ENCODE measurements around the gene GALNT2. TPM values are rescaled to one million over a fixed set of nuclear protein-coding genes. Genes with fewer than 3 reads are reported as not detected.

GALNT2 gene
- total and polyA plus RNA-seq, 2 of the 13 experiments (the other 11 are each of a cell fraction or from before 2014, with no cell fraction given): 39.3 to 39.6 TPM

DNA sequence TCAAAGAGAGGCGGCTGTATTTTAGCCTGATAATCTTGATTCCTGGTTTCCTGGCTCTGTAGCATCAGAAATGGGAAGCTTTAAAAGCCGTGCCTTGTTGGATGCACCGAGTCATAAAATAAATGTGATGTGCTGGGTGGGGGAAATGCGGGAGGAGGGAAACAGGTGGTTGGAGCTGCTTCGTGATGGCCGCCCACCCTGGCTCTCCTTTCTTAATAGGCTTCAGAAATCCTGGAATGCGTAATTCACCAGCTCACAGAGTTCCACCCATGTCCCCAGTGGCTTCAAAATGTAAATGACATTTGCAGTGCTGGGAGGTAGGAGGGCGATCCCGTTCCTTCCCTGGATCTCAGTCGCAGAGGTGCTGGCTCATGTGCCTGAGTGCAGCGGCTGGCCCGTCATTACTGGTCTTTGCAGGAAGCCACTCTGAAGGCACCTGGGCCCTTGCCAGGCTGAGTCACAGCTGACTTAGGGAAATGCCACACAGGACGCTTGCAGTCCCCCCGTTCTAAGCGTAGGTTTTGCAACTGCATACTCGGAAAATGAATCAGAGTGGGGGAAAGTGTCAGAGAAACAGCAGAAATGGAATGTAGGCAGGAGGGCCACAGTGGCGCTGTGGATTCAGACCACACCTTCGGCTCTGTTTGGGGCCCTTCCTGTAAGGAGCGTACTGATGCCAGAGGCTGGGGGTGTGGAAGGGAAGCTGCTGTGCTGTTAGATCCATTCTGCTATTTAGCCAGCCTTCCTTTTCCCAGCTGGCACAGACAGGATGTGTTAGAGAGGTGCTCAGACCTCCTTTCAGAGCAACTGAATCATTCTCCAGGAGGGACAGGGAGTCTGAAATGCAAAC, 37.6 kb downstream of the GALNT2 start (continued):
- TF ChIP-seq DRAP1 (CRISPR knock-in tag; IDR thresholded peaks at IDR 0.05): 0 out of 2 replicates have a peak, but pooled peaks have one; percentile 32
- TF ChIP-seq RXRA (CRISPR knock-in tag; IDR thresholded peaks at IDR 0.05): peak; percentile 74; the same call in 1 of the 2 replicates
- no peak for TF ChIP-seq CREB1 (IDR thresholded peaks at IDR 0.05)
- TF ChIP-seq CREB1 (CRISPR knock-in tag; IDR thresholded peaks at IDR 0.05): peak; percentile 41; the same call in 1 of the 2 replicates
- TF ChIP-seq ZNF761 (CRISPR knock-in tag; conservative IDR thresholded peaks at IDR 0.05): no peak
- no peak for TF ChIP-seq PCBP1 (IDR thresholded peaks at IDR 0.05; ENCODE audit: borderline replicate concordance, low read depth, low read length)
- TF ChIP-seq HIC2 (CRISPR knock-in tag; IDR thresholded peaks at IDR 0.05; ENCODE audit: low read depth): peak; percentile 84
- TF ChIP-seq PHF5A (CRISPR knock-in tag; IDR thresholded peaks at IDR 0.05; ENCODE audit: low read depth, unreplicated experiment): no peak
- TF ChIP-seq ZNF605 (CRISPR knock-in tag; IDR thresholded peaks at IDR 0.05): peak; percentile 54; the same call in 1 of the 2 replicates
- TF ChIP-seq, protein P1, sequence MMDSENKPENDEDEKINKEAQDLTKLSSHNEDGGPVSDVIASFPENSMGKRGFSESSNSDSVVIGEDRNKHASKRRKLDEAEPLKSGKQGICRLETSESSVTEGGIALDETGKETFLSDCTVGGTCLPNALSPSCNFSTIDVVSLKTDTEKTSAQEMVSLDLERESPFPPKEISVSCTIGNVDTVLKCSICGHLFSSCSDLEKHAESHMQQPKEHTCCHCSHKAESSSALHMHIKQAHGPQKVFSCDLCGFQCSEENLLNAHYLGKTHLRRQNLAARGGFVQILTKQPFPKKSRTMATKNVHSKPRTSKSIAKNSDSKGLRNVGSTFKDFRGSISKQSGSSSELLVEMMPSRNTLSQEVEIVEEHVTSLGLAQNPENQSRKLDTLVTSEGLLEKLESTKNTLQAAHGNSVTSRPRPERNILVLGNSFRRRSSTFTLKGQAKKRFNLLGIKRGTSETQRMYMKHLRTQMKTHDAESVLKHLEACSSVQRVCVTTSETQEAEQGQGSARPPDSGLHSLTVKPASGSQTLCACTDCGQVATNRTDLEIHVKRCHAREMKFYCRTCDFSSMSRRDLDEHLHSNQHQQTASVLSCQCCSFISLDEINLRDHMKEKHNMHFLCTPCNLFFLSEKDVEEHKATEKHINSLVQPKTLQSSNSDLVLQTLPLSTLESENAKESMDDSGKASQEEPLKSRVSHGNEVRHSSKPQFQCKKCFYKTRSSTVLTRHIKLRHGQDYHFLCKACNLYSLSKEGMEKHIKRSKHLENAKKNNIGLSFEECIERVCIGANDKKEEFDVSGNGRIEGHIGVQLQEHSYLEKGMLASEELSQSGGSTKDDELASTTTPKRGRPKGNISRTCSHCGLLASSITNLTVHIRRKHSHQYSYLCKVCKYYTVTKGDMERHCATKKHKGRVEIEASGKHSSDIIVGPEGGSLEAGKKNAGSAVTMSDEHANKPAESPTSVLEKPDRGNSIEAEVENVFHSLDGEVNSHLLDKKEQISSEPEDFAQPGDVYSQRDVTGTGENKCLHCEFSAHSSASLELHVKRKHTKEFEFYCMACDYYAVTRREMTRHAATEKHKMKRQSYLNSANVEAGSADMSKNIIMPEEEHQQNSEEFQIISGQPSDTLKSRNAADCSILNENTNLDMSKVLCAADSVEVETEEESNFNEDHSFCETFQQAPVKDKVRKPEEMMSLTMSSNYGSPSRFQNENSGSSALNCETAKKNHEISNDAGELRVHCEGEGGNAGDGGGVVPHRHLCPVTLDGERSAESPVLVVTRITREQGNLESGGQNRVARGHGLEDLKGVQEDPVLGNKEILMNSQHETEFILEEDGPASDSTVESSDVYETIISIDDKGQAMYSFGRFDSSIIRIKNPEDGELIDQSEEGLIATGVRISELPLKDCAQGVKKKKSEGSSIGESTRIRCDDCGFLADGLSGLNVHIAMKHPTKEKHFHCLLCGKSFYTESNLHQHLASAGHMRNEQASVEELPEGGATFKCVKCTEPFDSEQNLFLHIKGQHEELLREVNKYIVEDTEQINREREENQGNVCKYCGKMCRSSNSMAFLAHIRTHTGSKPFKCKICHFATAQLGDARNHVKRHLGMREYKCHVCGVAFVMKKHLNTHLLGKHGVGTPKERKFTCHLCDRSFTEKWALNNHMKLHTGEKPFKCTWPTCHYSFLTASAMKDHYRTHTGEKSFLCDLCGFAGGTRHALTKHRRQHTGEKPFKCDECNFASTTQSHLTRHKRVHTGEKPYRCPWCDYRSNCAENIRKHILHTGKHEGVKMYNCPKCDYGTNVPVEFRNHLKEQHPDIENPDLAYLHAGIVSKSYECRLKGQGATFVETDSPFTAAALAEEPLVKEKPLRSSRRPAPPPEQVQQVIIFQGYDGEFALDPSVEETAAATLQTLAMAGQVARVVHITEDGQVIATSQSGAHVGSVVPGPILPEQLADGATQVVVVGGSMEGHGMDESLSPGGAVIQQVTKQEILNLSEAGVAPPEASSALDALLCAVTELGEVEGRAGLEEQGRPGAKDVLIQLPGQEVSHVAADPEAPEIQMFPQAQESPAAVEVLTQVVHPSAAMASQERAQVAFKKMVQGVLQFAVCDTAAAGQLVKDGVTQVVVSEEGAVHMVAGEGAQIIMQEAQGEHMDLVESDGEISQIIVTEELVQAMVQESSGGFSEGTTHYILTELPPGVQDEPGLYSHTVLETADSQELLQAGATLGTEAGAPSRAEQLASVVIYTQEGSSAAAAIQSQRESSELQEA (CRISPR knock-in tag; IDR thresholded peaks at IDR 0.05; ENCODE audit: not compliant biosample characterization): no peak
- no peak for TF ChIP-seq ZFP1 (CRISPR knock-in tag; IDR thresholded peaks at IDR 0.05)
- TF ChIP-seq ZNF883 (CRISPR knock-in tag; IDR thresholded peaks at IDR 0.05; ENCODE audit: not compliant biosample characterization): no peak
- peak; percentile 65; the same call in 1 of the 2 replicates for TF ChIP-seq DMAP1 (CRISPR knock-in tag; IDR thresholded peaks at IDR 0.05)

All from HepG2 (cell line).